Ovary (tissue), 9 donors: Measurements from ENCODE around the gene CACNA1D. TPM values are rescaled to one million over a fixed set of nuclear protein-coding genes. Genes with fewer than 3 reads are reported as not detected.
A peak's percentile ranks its signal among the peaks of the same experiment; 100 is the strongest.

Experiments used
- DNase-seq, 5 donors: peaks; one replicate each; pipeline ENCODE4 v3.0.0-alpha.2; 2019 to 2020
- H3K27ac ChIP-seq, 2 donors: fragments of 200-600 bp; one replicate each; pipeline versions ENCODE4 v1.5.1 to v1.8.0; 2019 to 2022
- H3K27me3 ChIP-seq: fragments of 200-600 bp; one replicate; pipeline ENCODE4 v1.8.0; 2022
- H3K36me3 ChIP-seq: fragments of 200-600 bp; sonication (generic); one replicate; pipeline ENCODE4 v1.5.1; 2019
- H3K4me1 ChIP-seq: one replicate; pipeline ENCODE4 v1.8.1; 2013; ENCODE audit warnings: mild to moderate bottlenecking, moderate library complexity; ENCODE audit not compliant: insufficient read depth
- H3K4me3 ChIP-seq: fragments of 200-600 bp; sonication (generic); one replicate; pipeline ENCODE4 v1.5.1; 2017
- H3K9me3 ChIP-seq, 2 donors: fragments of 200-600 bp in 1 of 2; sonication (generic) in 1 of 2; one replicate each; pipeline versions ENCODE4 v1.5.1 to v1.8.1; 2013 to 2019; ENCODE audit warnings: mild to moderate bottlenecking in 1 of 2, moderate library complexity in 1 of 2
- CTCF ChIP-seq, 3 donors: fragments of 450-650 bp in 2 of 3; fragments of 200-600 bp in 1 of 3; IDR thresholded peaks; one replicate each; pipeline versions ENCODE4 v1.5.1 to v1.8.0; 2016 to 2022; ENCODE audit warnings: antibody characterized with exemption in 3 of 3, mild to moderate bottlenecking in 1 of 3
- EP300 ChIP-seq: sonication (generic); formaldehyde crosslinking; IDR thresholded peaks from one replicate; pipeline ENCODE4 v1.6.1; 2017; ENCODE audit warnings: antibody characterized with exemption
- POLR2A ChIP-seq: fragments of 450-650 bp; IDR thresholded peaks from one replicate; pipeline ENCODE4 v1.6.1; 2017; ENCODE audit warnings: antibody characterized with exemption, mild to moderate bottlenecking, moderate library complexity
- WGBS, 3 donors: extraction: QIAGEN DNeasy Blood & Tissue Kit in 1 of 3; methylation state at CpG; one replicate each; pipeline versions ENCODE4 v1.1.5 to v1.1.7; 2013 to 2017; 5-methylcytosine and 5-hydroxymethylcytosine counted together
- intact Hi-C, 4 donors: fragments of 100-400 bp; cut with DNase I; formaldehyde crosslinking; loops; one replicate each; pipeline versions ENCODE4 v1.11.0 to v1.15.1; 2022 to 2023
- polyA plus RNA-seq, 2 donors: library from polyadenylated mRNA; stranded (reverse); fragments of 200-250 nt in 1 of 2; fragments of 350-450 nt in 1 of 2; fragmentation: Illumina TruSeq in 1 of 2; extraction: RNeasy Lipid Tissue Mini Kit (QIAGEN cat#74804) in 1 of 2; gene quantifications; one replicate each; pipeline ENCODE4 v1.2.3, GENCODE V29; 2013 to 2014
- total RNA-seq, 7 donors: library from RNA; depleted of rRNA in 2 of 7; stranded (reverse); fragments of >200 nt in 2 of 7; fragmentation: NEBNext Ultra II Directional in 3 of 7; extraction: Animal tissue kit (Norgen Biotek cat#: 25700) in 3 of 7; gene quantifications; one replicate each; pipeline versions ENCODE4 v1.1.0 to v1.2.4, GENCODE V29; 2016 to 2023
- donor health status: DM: no; HTN: no; CAD: no; lungs with moderate emphysema.
- donor health status: DM: no; HTN: no; CAD: no.
- donor health status: Bipolar disorder and iron deficiency.
- donor health status: DM: yes; HTN: yes; CAD: no.
- donor health status: DM: no; HTN: no; CAD: no.
- donor health status: DM: yes; HTN: yes; CAD: no.

Gene CACNA1D
- total and polyA plus RNA-seq, 9 donors: 0.23 to 9.3 (median 5.1) TPM

DNA sequence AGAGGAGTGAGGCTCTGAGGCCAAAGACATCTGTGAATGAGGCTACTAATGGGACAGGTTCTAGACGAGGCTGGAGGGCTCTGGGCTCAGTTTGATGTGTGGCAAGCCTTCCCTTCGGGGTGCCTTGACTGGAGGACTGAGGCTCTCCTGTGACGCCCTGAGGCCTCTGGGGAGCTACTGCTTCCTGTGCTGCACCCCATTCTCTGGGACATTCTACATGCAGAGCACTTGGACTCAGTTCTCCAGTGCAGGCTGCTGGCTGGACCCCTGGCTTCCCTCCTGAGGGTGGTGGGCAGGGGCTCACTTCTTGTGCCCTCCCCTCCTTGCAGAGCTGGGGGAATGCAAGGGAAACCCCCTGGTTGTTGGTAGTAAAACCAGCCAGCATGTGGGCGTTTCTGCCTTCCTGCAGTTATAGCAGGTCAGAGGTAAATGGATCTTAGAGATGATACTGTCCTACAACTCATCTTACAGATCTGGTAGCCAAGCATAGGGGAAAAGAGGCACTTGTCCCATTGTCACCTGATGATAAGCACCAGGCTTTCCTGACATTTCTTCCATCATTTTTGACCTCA lies 218.5 kb downstream of the CACNA1D start:
- H3K4me1 ChIP-seq: no peaks in the 10 kb centered on the region
- no peaks in the 10 kb centered on the region for H3K9me3 ChIP-seq
- no peaks in the 10 kb centered on the region for H3K27me3 ChIP-seq
- 88 to 92% (median 92%) methylated on average over 4 of the region's 4 CpGs for WGBS, 3 donors
- no peak for DNase-seq
- intact Hi-C loops: loop anchor here in 3 of 4 donors (5.0 to 10.0 kb wide), 3 partner anchors 338 to 418 kb away; no protein-coding TSS in a partner anchor
- H3K27ac ChIP-seq: peak overlapping the region in 1 of 2 donors; percentile 31
- no peak for TF ChIP-seq EP300
- TF ChIP-seq CTCF (IDR thresholded peaks at IDR 0.05): no peak
- TF ChIP-seq POLR2A: no peak
- no peak overlapping the region for H3K4me3 ChIP-seq
- H3K36me3 ChIP-seq: no peaks in the 10 kb centered on the region

DNA sequence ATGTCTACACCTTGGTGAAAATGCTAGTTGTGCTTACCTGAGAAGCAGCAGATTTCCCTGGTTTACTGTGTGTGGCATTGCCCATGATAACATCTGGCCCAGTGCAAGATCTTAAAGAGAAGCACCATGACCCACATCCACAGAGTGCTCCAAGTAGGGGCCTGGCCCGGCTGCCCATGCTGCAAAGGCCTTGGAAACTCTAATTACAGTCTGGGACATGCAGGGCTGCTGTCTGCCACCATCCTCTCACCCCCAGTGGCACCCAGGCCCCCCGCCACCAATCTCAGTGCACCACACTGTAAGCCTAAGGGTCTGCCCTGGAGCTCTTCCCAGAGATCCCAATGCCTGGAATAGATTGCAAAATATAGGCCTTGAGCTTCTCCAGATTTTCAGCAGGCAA lies 219.2 kb downstream of the CACNA1D start:
- H3K4me1 ChIP-seq: no peaks in the 10 kb centered on the region
- no peaks in the 10 kb centered on the region for H3K27me3 ChIP-seq
- H3K36me3 ChIP-seq: no peaks in the 10 kb centered on the region
- H3K4me3 ChIP-seq: no peak overlapping the region
- H3K9me3 ChIP-seq: no peaks in the 10 kb centered on the region
- no peak overlapping the region for H3K27ac ChIP-seq
- no peak for DNase-seq
- WGBS, 3 donors: 84 to 100% (median 87%) methylated on average over 2 of the region's 2 CpGs
- intact Hi-C loops: loop anchor here in 3 of 4 donors (5.0 to 10.0 kb wide), 3 partner anchors 339 to 419 kb away; no protein-coding TSS in a partner anchor
- no peak for TF ChIP-seq CTCF (IDR thresholded peaks at IDR 0.05)
- TF ChIP-seq POLR2A: no peak
- TF ChIP-seq EP300: no peak

DNA sequence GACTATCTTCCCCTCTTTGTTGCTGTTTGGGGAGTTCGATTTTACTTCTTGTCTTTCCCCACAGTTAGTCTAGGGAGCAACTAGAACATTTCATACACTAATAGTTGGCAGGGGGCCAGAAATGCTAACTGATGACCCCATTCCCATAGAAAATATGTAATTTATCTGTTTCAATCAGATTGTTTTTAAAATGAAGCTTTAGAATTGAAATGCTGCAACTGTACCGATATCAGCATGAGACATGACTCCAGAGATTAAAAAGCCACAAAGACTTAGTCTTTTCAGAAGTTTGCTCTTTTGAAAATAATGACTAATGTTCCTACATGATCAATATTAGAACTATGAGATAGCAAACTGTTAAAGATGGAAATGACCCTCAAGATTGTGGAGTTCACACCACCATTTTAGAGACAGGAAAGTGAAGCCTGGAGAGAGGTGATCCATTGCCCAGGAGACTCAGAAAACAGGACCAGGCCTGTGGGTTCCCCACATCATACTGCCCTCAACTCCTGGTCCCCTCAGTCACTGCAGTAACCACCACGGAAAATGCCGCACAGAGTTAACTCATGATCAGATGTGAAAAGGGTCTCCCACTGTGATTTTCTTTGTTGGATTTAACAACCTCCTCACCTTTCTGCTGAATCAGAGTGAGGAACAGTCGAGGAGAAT lies 221.5 kb downstream of the CACNA1D start:
- TF ChIP-seq POLR2A (no peak), EP300 (no peak), CTCF (IDR thresholded peaks at IDR 0.05) (no peak)
- DNase-seq: no peak
- no peaks in the 10 kb centered on the region for H3K9me3 ChIP-seq
- H3K27me3 ChIP-seq: no peaks in the 10 kb centered on the region
- H3K4me1 ChIP-seq: no peaks in the 10 kb centered on the region
- H3K36me3 ChIP-seq: no peaks in the 10 kb centered on the region
- intact Hi-C loops: loop anchor here in 2 of 4 donors (10.0 kb wide), 2 partner anchors 341 to 421 kb away; no protein-coding TSS in a partner anchor
- WGBS, 3 donors: 72 to 77% (median 74%) methylated on average over 5 of the region's 5 CpGs
- H3K27ac ChIP-seq: no peak overlapping the region
- H3K4me3 ChIP-seq: no peak overlapping the region

DNA sequence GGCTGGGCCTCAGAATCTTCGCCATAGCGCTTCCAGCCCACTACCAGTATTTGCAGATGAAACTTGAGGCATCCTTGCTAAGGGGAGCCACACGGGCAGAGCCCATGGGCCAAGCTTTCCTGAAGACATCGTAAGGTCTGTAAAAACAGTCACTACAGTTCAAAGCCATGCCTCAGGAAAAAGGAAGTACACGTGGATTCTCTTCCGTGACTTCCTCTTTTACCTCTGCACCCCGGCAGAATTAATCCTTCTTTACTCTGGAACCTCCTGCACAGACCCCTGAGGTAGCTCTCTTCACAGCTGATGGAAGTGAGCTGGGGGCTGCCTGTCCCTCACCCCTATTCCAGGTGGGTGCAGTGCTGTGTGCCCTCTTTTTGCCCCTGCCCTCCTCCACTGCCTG lies 222.6 kb downstream of the CACNA1D start:
- Histone ChIP-seq H3K9me3 (no peaks in the 10 kb centered on the region), H3K4me1 (no peaks in the 10 kb centered on the region), H3K36me3 (no peaks in the 10 kb centered on the region), H3K27me3 (no peaks in the 10 kb centered on the region), H3K27ac (no peak overlapping the region), H3K4me3 (no peak overlapping the region)
- no peak for DNase-seq
- intact Hi-C loops: loop anchor here in 2 of 4 donors (10.0 kb wide), 2 partner anchors 342 to 422 kb away; no protein-coding TSS in a partner anchor
- 90 to 93% (median 91%) methylated on average over 7 of the region's 7 CpGs for WGBS, 3 donors
- TF ChIP-seq CTCF (IDR thresholded peaks at IDR 0.05) (no peak), POLR2A (no peak), EP300 (no peak)
